Fibroblast of upper back skin (primary cell): ENCODE measurements around the gene IQSEC3.

ENCODE experiments used
- DNase-seq: peaks from one replicate; pipeline ENCODE4 v3.0.0-alpha.2; 2013

IQSEC3 gene

DNA sequence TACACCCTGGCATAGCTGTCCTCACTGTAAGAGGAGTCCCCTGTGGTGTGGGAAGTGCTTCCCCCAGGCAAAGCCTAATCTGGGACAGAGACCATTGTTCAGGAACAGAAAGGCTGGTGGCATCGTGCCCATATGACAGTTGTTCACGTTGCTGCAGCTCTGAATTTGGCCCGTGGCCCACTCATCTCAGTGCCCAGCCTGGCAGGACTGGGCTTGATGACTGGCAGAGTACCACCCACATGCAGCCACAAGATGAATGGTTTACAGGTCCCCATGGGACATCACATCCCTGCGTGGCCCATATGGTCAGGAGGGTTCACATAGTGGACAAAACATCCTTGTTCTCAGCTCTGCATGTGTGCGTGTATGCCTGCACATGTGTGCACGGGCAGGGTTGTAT is 17.5 kb downstream of the IQSEC3 start:
- no peak for DNase-seq

DNA sequence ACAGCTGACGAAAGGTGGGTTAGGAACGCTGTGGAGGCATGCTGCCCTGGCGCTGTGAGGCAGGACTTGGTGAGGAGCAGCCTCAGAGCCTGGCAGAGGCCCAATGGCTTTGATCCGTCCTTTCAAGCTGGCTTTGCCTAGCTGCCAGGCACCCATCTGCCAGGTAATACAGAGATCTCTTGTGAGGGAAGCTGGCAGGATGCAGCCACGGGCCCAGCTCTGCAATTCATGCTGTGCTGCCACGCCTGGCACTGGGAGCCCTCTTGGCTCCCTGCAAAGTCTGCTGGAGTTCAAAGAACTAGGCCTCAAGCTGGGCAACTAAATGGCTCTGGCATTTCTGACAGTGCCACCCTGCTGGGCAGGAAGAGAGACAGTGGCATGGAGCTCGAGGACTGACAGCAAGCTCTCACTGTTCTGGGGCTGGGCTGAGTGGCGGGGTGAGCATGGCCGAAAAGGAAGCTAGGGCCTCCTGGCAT is 18.7 kb downstream of the IQSEC3 start:
- no peak for DNase-seq

DNA sequence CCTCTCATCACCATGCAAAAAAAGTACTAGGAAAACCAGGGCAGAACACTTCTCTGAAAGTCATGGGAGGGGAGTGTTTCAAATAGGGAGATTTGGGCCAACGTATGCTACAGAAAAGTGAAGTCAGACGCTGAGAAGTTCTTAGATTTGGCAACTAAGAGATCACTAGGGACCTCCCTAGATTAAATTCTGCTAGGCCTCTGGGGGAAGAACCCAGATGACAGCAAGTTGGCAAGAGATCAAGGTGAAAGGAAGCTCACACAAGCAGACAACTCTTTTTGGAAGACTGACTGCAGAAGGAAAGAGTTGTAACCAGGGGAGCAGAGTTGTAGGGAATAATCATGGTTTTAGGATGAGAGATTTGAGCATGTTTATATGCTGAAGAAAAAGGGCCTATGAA is 20.7 kb downstream of the IQSEC3 start:
- DNase-seq = no peak

DNA sequence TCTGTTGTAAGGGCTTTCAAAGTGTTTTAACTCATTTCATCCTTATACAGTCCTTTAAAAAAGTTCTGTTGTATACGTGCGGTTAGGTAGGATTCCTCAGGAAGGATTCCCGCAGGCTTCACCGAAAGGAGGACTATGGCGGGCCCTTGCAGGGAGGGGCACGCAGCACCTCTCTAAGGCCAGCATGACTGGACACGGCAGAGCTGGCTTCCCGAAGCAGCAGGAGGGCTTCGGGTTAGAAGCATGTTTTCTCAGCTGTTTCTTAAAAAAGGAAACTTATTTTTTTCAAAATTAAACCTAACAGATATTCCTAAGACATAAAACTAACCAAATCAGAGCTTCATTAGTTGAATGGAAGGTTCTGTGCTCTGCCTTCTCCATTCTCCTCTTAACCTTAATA is 21.3 kb downstream of the IQSEC3 start:
- DNase-seq = no peak

DNA sequence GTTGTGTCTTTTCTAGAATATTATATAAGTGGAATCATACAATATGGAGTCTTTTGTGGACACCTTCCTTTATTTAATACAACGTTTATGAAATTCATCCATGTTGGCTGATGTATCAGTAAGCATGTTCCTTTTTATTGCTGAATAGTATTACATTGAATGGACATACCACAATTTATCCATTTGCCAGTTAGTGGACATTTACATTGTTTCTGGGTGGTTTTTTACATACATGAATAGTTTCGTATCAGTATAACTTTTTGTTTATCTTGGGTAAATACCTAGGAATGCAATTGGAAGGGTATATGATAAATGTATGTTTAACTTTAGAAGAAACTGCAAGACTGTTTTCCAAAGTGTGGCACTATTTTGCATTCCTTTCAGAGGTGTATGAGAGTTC is 23.1 kb downstream of the IQSEC3 start:
- no peak for DNase-seq

DNA sequence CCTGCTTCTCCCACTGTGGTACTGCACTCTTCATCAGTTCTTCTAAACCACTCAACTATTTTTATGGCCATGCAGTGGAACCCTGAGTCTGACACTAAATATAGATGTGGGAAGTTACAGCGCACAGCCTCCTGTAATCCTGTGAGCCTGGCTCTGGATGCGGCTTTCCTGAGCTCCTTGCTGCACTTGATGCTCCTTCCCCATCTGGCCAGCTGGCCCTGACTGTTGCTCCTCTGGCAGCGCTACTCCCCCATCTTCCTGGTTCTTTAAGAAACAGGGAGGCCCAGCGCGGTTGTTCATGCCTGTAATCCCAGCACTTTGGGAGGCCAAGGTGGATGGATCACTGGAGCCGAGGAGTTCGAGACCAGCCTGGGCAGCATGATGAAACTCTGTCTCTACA is 24.6 kb downstream of the IQSEC3 start:
- no peak for DNase-seq

DNA sequence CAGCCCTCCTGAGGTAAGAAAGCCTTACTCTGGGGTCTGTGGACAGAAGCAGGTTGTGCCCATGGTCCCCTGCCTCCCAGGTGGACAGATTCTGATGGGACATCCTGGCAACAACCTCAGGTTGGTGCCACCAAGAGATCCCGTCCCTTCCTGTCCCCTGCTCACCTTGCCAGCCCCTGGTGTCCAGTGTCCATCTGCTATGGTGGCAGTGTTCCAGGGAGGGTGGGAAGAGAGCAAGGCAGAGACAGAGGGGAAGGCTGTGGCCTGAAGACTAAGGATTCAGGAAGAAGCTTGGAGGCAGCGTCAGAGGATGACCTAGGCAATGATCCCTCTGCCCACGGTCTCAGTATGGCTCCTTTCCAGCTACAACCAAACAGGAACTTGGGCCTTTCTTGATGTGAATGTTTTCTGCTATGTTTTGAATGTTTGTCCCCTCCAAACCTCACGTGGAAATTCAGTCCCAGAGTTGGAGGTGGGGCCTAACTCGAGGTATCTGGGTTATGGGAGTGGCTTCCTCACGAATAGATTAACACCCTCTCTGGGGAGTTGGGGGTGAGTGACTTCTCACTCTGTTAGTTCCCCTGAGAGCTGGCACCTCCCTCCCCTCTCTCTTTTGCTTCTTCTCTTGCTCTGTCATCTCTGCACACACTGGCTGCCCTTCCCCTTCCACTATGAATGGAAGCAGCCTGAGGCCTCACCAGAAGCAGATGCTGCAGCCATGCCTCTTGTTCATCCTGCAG is 26.9 kb downstream of the IQSEC3 start:
- no peak for DNase-seq

DNA sequence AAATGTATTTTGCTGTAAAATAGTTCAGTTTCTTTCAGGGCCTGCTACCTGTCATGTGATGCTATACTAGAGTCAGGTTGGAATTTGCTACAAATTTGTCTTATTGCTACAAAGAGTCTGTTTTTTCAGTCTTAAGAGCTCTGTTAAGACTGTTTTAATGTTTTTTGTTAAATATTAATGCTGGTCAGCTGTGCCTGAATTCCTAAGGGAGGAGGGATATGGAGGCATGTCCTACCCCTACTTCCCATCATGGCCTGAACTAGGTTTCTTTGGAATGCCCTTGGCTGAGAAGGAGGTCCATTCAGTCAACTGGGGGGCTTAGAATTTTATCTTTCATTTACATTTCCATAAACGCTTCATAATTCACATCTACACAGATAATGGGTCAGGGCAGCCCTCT is 30.0 kb downstream of the IQSEC3 start:
- no peak for DNase-seq

DNA sequence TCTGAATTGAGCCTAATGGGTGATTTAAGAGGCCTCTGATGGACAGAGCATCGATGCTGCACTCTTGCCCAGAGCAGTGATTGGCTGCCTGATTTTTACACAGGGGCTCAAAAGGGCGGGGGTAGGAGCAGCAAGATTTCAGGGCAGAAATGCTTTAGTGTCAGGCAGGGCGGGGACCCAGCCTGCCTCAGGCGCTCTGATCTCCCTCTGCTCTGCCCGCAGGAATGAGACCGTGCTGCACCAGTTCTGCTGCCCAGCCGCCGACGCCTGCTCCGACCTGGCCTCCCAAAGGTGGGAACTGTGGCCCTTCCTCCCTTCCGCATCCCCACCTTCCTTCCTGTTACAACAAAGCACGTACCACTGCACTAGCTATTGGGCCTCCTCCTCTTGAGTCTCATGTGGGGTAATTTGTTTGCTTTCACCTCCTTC is 32.4 kb downstream of the IQSEC3 start:
- DNase-seq = no peak

DNA sequence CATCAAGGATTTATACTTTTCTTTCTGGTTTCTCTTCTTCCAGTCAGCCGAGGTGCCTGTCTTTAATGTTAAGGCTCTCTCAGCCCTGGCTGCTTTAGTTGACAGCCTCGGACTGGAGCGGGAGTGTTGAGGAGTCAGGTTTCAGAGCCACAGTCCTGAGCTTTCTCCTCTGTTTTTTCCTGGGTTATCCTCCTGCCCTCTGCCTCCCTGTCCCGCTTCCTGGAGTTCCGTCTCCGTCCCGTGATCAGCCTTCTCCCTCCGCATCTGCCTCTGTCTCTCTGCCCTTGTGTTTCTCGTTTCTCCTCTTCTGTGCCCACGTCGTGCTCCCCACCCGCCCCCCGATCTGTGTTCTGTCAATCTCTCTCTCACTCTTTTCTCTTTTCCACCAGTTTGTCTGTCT is 33.0 kb downstream of the IQSEC3 start:
- peak; percentile 9 for DNase-seq

DNA sequence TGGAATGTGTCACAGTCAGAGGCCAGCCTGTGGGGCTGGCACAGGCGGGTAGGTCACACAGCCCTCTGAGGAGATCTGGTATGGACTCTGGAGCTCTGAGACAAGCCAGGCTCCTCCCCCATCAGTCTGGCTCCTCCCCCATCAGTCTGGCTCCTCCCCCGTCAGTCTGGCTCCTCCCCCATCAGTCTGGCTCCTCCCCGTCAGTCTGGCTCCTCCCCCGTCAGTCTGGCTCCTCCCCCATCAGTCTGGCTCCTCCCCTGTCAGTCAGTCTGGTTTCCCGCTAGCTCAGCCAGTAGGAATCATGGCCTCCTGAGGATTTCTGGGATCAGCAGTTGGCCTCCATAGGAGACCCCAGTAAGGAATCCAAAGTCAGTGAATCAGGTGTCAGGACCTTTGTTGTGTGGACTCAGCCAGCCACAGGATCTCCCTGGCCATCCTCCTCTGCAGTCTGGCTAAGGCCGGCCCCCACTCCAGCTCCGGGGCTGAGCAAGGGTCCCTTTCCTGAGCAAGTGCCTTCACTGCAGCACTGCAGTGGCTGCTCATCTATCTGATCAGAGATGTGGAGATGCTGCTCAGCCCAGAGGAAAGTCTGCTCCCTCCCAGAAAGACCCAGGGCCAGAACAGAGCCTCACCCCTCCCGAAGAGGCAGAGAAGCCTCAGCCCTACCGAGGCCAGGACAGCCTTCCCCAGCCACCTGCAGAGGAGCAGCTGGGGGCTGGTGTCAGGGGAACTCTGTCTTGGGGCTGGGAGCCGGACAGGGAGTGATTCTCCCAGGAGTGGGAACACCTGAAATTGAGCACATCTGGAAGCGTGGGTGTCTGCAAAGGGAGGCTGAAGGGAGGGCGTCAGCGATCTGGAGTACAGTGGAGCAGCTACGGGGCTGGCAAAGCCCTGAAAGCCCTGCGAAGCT is 35.7 kb downstream of the IQSEC3 start:
- no peak for DNase-seq

DNA sequence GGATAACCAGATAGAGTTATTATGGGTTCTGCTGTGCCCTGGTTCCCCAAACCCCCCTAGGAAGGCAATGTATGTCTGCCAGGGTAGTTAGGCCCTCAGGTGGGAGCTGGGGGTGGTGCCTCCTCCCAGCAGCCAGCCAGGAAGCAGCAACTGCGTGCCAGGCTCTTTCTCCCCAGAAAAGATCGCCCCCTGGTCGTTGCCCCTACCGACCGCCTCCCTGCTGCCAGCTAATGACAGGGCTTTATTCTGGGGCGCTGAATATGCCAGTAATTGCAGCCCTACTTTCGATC is 36.3 kb downstream of the IQSEC3 start:
- DNase-seq = no peak

DNA sequence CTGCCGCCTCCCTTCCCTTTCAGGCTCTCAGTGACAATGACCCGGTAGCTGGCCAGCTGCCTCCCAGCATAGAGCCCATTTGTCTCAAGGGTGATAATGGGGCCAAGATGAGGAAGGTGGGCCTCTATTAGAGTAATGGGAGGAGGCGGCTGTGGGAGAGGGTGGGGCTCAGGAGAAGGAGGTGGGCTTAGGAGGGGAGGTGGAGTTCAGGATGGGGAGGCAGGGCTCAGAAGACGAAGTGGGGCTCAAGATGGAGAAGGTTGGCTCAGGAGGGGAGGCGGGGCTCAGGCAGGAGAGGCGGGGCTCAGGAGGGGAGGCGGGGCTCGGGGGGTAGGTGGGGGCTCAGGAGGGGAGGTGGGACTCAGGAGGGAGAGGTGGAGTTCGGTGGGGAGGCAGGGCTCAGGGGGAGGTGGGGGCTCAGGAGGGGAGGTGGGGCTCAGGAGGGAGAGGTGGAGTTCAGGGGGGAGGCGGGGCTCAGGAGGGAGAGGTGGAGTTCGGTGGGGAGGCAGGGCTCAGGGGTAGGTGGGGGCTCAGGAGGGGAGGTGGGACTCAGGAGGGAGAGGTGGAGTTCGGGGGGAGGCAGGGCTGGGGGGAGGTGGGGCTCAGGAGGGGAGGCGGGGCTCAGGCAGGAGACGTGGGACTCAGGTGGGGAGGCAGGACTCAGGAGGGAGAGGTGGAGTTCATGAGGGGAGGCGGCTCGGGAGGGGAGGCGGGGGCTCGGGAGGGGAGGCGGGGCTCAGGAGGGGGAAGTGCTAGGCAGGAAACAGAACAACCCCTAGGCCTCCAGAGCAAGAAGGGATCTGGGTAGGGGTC is 36.8 kb downstream of the IQSEC3 start:
- no peak for DNase-seq

DNA sequence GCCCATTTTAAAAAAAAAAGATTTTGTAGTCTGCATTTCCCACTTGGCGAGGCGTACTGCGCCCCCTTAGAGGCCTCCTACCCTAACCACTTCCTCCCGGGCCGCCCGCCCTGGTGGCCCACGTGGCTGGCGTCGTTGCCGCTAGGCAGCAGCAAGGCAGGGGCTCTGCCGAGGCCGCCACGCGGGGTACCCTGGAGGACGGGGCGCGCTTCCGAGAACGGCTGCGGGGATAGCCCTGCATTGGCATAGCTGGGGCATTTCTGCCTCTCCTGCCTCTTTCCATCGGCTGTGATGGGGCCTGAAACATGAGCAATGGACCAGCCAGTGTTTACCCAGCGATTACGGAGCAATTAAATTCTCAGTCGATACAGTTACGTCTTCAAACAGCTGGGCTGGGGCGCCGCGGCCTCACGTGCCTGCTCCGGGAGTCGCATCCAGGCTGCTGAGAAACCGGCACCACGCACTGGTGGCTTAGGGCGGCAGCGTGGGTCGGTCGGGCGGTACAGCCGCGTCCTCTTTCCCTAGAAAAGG is 38.0 kb downstream of the IQSEC3 start:
- no peak for DNase-seq

DNA sequence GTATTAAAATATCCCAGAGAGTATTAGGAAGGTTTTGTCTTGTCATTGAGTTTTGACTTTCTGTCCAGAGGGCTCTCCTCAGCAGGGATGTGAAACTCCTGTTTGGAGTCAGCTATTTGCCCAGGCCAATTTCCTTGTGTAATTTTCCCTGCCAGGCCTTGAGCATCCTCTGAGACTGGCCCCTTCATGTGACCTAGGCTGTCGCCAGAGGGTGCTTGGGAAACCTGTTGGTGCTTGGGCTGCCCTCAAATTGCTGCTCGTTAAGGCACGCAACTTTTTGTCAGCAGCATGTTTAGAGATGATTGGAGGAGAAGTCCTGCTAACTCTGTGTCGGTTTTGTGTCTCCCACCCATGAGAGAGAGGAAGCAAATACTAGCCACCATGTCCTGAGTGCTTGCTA is 39.1 kb downstream of the IQSEC3 start:
- no peak for DNase-seq

DNA sequence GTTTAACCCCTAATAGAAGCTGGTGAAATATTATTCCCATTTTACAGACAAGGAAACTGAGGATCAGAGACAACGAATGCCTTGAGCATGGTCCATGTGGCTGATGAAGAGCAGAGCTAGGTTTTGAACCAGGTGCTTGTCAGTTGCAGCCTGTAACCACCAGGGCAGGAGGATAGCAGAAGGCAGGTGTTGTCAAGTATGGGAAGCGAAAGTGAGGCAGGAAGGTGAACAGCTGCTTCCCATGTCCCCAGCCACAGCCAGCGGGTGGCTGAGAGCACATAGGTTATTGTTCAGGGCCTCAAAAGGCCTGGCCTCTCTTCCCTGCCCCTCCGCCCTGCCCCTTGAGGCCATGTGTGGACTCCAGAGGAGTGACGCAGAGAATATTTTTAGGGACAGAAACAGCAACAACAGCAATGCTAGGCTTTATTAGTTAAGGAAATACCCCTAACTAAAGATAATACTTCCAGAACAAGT is 39.6 kb downstream of the IQSEC3 start:
- DNase-seq = no peak

DNA sequence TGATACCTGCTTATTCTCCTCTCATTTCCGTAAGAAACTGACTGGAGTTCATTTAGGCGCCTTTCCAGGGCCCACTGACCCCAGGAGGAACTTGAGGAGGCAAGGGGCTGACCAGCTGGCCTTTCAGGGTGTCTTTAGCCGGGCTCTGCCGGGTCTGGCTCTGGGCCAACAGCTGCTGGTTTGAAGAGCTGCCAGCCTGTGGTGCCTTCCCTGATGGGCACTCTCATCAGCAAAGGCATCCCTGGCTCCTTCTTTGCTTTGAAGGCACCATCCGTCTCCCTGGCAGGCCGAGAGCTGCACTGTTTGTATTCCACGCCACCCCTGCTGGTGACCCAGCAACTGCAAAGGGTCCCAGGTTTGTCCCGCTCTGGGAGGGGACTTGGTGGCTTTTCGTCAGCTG is 42.0 kb downstream of the IQSEC3 start:
- no peak for DNase-seq

DNA sequence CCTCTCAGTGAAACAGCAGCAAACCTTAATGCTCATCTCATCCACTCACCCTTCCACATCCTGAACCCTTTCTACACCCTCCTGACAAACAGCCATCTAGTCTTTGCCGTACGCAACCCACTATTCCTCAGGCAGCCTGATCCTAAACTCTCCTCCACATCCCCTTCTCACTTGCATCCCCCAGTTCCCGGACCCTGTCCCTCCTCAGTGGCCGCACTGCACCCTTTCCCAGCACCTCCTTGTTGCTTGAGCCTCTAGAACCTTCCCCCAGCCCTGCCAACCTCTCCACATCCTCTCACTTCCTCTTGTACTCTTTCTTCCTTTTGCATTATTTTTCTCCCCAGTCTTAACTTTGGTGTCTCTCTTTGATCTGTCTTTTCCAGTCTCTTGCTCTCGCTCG is 42.9 kb downstream of the IQSEC3 start:
- DNase-seq = no peak

DNA sequence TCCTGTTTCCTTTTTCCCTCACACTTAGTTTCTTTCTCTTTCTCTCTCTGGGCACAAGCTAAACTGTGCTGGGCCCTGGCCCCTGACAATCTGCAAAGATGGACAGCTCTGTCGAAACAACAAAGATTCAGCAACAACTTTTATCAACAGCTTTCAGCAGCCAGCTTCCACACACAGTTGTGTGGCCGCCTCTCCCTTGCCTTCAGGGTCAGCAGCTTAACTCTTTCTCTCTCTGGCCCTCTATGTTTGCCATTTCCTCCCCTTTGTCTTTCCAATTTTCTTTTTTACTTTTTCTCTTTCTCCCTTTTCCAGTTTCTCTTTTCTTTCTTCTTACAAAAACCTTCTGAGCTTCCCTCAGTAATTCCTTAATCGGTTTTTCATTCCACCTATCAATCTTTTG is 43.3 kb downstream of the IQSEC3 start:
- DNase-seq = no peak

DNA sequence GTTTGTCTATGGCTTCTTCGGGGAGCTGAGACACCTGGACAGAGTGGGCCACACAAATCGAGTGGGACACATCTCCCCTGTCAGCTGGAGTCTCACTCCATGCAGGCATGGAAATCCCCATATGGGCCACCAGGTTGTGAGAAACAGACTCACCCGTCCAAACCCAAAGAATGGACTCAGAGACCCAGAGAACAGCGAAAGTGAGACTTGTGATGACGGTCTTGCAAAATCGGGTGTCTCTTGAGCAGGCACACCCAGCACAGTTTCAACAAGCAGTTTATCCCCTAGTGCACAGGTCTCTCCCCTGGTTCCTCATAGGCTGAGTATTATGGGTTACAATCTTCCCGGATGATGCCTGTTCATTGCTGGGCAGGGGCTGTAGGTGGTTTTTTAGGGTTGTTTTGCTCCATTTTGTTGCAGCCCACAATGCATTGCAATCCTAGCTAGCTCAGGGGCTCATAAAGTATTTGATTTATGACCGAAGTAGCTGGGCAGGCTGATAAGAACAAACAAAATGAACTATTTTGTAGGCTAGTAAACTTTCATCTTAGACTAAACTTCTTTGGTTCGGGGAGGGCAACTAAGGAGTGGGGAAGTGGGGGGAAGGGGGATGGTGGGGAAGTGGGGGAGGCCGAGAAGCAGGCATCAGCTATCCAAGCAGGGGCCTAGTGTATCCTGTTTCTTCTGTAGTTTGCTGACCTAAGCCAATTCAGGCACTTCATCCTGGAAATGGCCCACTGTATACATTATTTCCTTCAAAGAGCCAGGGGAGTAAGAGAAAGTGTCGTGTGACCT is 45.3 kb downstream of the IQSEC3 start:
- DNase-seq = no peak

DNA sequence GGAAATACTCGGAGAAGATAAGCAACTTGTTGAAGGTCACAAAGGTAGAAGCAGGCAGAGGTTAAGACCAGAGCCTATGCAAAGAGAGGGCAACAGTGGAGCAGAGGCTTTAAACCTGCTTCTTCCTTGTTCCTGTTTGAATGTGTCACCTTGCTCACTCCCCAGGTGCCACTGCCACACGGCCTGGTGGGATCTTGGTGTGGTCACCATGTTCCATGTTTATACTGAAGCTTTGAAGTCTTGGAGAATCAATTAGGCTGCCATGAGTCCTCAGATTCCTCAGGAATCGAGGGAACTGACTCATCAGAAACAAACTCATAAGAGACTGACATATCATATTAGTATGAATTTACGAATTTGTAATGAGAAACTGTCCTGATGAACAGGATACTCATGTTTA is 46.8 kb downstream of the IQSEC3 start:
- no peak for DNase-seq

DNA sequence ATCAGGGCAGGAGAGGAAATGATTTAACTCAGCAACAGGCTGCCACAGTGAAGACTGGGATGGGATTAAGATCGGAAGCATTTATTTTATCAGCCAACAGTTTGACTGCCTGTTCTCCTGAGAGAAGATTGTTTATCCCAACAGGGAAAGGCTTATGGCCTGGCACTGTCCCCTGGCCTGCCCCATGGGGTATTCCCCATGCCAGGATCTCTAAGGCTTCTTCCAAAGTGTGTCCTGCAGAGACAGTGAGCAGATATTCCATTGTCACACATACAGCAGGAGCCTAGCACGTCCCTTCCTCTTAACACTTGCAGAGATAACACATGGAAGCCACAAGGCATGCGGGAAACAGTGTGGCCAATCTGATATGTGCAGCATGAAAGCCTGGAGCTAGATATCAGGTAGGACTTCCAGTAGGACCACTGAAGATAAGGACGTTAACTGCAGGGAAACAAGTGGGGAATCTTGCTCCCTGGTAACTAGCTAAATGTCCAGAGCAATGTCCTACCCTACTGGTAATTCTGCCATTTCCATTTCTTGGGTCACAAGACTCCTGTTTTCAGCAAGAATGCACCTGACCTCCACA is 48.2 kb downstream of the IQSEC3 start:
- DNase-seq = no peak
